IMR-90 (cell line): ENCODE data around the gene RER1. TPM values are rescaled to one million over a fixed set of nuclear protein-coding genes. Genes with fewer than 3 reads are reported as not detected.
A peak's percentile ranks its signal among the peaks of the same experiment; 100 is the strongest.

Experiments
- ATAC-seq: fragments of 200-7000 bp; cut with Tn5 transposase; 2 replicates; pipeline ENCODE4 v1.9.1; 2020; ENCODE audit warnings: low read depth, mild to moderate bottlenecking, moderate library complexity
- BruUV-seq: library from RNA; stranded (reverse); fragments of 400-500 nt; replicated peaks from 2 replicates; lab custom pipeline; 2021; lab: Mats Ljungman, UMichigan
- CTCF ChIA-PET: fragments of 300-600 bp; formaldehyde crosslinking; extraction: SDS; loops from one replicate; lab custom pipeline; 2021; ENCODE audit warnings: antibody characterized with exemption; lab: Yijun Ruan, JAX
- POLR2A ChIA-PET: fragments of 300-600 bp; sonication (Branson Sonifier 250); formaldehyde crosslinking; loops from one replicate; lab custom pipeline; 2022; ENCODE audit warnings: antibody characterized with exemption; ENCODE audit not compliant: unreplicated experiment; lab: Charles Lee
- DNase-seq: peaks from one replicate; pipeline ENCODE4 v3.0.0; 2013
- H2AFZ ChIP-seq: replicated peaks from 2 replicates; pipeline ENCODE3; 2013; ENCODE audit warnings: low read length, mild to moderate bottlenecking; ENCODE audit not compliant: poor library complexity
- H2AK5ac ChIP-seq: 2 replicates; pipeline ENCODE4 v1.6.1; 2013; ENCODE audit warnings: low read depth, low read length, inconsistent platforms
- H2AK9ac ChIP-seq: replicated peaks from 2 replicates; pipeline ENCODE3; 2013; ENCODE audit warnings: mild to moderate bottlenecking, low read depth, low read length, moderate library complexity; ENCODE audit not compliant: poor library complexity
- H2BK120ac ChIP-seq: 2 replicates; pipeline ENCODE4 v1.6.1; 2013; ENCODE audit warnings: low read depth, low read length, inconsistent platforms
- H2BK15ac ChIP-seq: 3 replicates; pipeline ENCODE4 v1.6.1; 2013; ENCODE audit warnings: low read depth, low read length, inconsistent platforms
- H2BK20ac ChIP-seq: 2 replicates; pipeline ENCODE4 v1.6.1; 2013; ENCODE audit warnings: low read depth, mild to moderate bottlenecking, inconsistent platforms, low read length, moderate library complexity
- H2BK5ac ChIP-seq: 2 replicates; pipeline ENCODE4 v1.6.1; 2013; ENCODE audit warnings: mild to moderate bottlenecking, low read depth, low read length, inconsistent platforms; ENCODE audit not compliant: poor library complexity, severe bottlenecking
- H3K14ac ChIP-seq: replicated peaks from 2 replicates; pipeline ENCODE4 v1.6.1; 2013; ENCODE audit warnings: low read depth, low read length, inconsistent platforms
- H3K18ac ChIP-seq: 2 replicates; pipeline ENCODE4 v1.6.1; 2013; ENCODE audit warnings: low read depth, low read length, control low read depth
- H3K23ac ChIP-seq: 2 replicates; pipeline ENCODE4 v1.6.1; 2013; ENCODE audit warnings: low read depth, low read length, inconsistent platforms
- H3K27ac ChIP-seq: 2 replicates; pipeline ENCODE4 v1.5.1; 2013; ENCODE audit warnings: mild to moderate bottlenecking, control low read depth, low read length; ENCODE audit not compliant: insufficient read depth
- H3K27me3 ChIP-seq: 2 replicates; pipeline ENCODE4 v1.6.1; 2013; ENCODE audit warnings: low read length; ENCODE audit not compliant: control insufficient read depth, insufficient read depth
- H3K36me3 ChIP-seq: 2 replicates; pipeline ENCODE4 v1.6.1; 2013; ENCODE audit warnings: low read length, mixed read lengths; ENCODE audit not compliant: control insufficient read depth, insufficient read depth
- H3K4ac ChIP-seq: 2 replicates; pipeline ENCODE4 v1.6.1; 2013; ENCODE audit warnings: low read depth, low read length, inconsistent platforms
- H3K4me1 ChIP-seq: 2 replicates; pipeline ENCODE4 v1.6.1; 2013; ENCODE audit warnings: low read length, mixed read lengths; ENCODE audit not compliant: control insufficient read depth, insufficient read depth
- H3K4me2 ChIP-seq: 2 replicates; pipeline ENCODE4 v1.6.1; 2013; ENCODE audit warnings: low read depth, mild to moderate bottlenecking, control low read depth, low read length, moderate library complexity
- H3K4me3 ChIP-seq: 2 replicates; pipeline ENCODE4 v1.5.1; 2013; ENCODE audit warnings: low read depth, mild to moderate bottlenecking, control low read depth, low read length, moderate library complexity; ENCODE audit not compliant: insufficient read depth
- H3K56ac ChIP-seq: 2 replicates; pipeline ENCODE4 v1.6.1; 2013; ENCODE audit warnings: low read length, inconsistent platforms; ENCODE audit not compliant: insufficient read depth; ENCODE audit errors: extremely low read depth
- H3K79me1 ChIP-seq, 2 experiments: 2 replicates each; pipeline ENCODE4 v1.6.1; 2013; ENCODE audit warnings: low read length in 2 of 2, inconsistent platforms in 1 of 2, low read depth in 1 of 2
- H3K9ac ChIP-seq: 2 replicates; pipeline ENCODE4 v1.6.1; 2013; ENCODE audit warnings: low read depth, low read length, control low read depth
- H3K9me1 ChIP-seq: 2 replicates; pipeline ENCODE4 v1.6.1; 2013; ENCODE audit warnings: low read length, inconsistent platforms; ENCODE audit not compliant: insufficient read depth
- H3K9me3 ChIP-seq: 2 replicates; pipeline ENCODE4 v1.6.1; 2013; ENCODE audit warnings: low read length; ENCODE audit not compliant: control insufficient read depth, insufficient read depth
- H4K20me1 ChIP-seq: 2 replicates; pipeline ENCODE4 v1.6.1; 2013; ENCODE audit warnings: low read length, inconsistent platforms; ENCODE audit not compliant: insufficient read depth
- H4K5ac ChIP-seq: 2 replicates; pipeline ENCODE4 v1.6.1; 2013; ENCODE audit warnings: mild to moderate bottlenecking, low read depth, low read length, control low read depth
- H4K8ac ChIP-seq, 2 experiments: 2 replicates each; pipeline ENCODE4 v1.6.1; 2013; ENCODE audit warnings: low read depth in 2 of 2, low read length in 2 of 2, control low read depth in 1 of 2, inconsistent platforms in 1 of 2
- H4K91ac ChIP-seq: 2 replicates; pipeline ENCODE4 v1.6.1; 2013; ENCODE audit warnings: low read depth, low read length, inconsistent platforms; ENCODE audit not compliant: insufficient read depth
- CEBPB ChIP-seq: IDR thresholded peaks from 2 replicates; pipeline ENCODE4 v1.6.1; 2012; ENCODE audit warnings: low read depth, low read length, improper control_type of control experiment
- MXI1 ChIP-seq: IDR thresholded peaks from 2 replicates; pipeline ENCODE4 v1.6.1; 2012; ENCODE audit warnings: low read depth, mild to moderate bottlenecking, low read length, moderate library complexity, borderline replicate concordance
- NFE2L2 ChIP-seq: fragments of 150-350 bp; IDR thresholded peaks from 2 replicates; pipeline ENCODE4 v1.6.1; 2016; ENCODE audit warnings: low read depth, mild to moderate bottlenecking, low read length
- RAD21 ChIP-seq: IDR thresholded peaks from 2 replicates; pipeline ENCODE4 v1.6.1; 2012; ENCODE audit warnings: low read length, improper control_type of control experiment
- RCOR1 ChIP-seq: IDR thresholded peaks from 2 replicates; pipeline ENCODE4 v1.6.1; 2012; ENCODE audit warnings: mild to moderate bottlenecking, low read length, improper control_type of control experiment; ENCODE audit not compliant: insufficient replicate concordance
- SMC3 ChIP-seq: fragments of 150-350 bp; IDR thresholded peaks from 2 replicates; pipeline ENCODE4 v1.6.1; 2016; ENCODE audit warnings: low read depth, mild to moderate bottlenecking, antibody characterized with exemption, low read length, moderate library complexity
- WGBS, 2 experiments: methylation state at CpG; one replicate each; pipeline versions ENCODE4 v1.1.5 to v1.1.7; 2013; ENCODE audit warnings: missing lambda C conversion rate in 2 of 2; ENCODE audit not compliant: insufficient read length in 1 of 2; ENCODE audit errors: extremely low coverage in 2 of 2; 5-methylcytosine and 5-hydroxymethylcytosine counted together
- dilution Hi-C: fragments of 300-500 bp; cut with HindIII; formaldehyde crosslinking; loops from one replicate; pipeline ENCODE4 v1.14.3; 2018; ENCODE audit warnings: low sequenced_read_pairs; ENCODE audit not compliant: unreplicated experiment
- in situ Hi-C: fragments of 300-500 bp; cut with MboI; formaldehyde crosslinking; loops from 3 replicates; pipeline ENCODE4 v1.14.3; 2019; ENCODE audit warnings: low sequenced_read_pairs, inconsistent platforms, mixed read lengths
- intact Hi-C: fragments of 100-400 bp; cut with micrococcal nuclease; formaldehyde crosslinking; loops from 2 replicates; pipeline ENCODE4 v1.10.0; 2022
- polyA plus RNA-seq, 3 experiments: library from polyadenylated mRNA; depleted of rRNA; stranded (reverse); fragments of >200 nt; gene quantifications; 2 replicates each; pipeline ENCODE4 v1.2.3, GENCODE V29; 2012; ENCODE audit warnings: low replicate concordance in 1 of 3
- total RNA-seq: library from RNA; depleted of rRNA; stranded (reverse); fragments of >200 nt; gene quantifications from 2 replicates; pipeline ENCODE4 v1.2.3, GENCODE V29; 2012
- TF ChIP-seq, protein P1 (sequence below): fragments of 150-350 bp; IDR thresholded peaks from 2 replicates; pipeline ENCODE4 v1.6.1; 2016; ENCODE audit warnings: low read depth, mild to moderate bottlenecking, low read length, moderate library complexity, borderline replicate concordance
- TF ChIP-seq, protein P2 (sequence below): conservative IDR thresholded peaks from 2 replicates; pipeline ENCODE4 v1.5.1; 2012; ENCODE audit warnings: mild to moderate bottlenecking, low read depth, low read length, improper control_type of control experiment

The RER1 gene
- total and polyA plus RNA-seq, 2 of the 4 experiments (the other 2 are of a cell fraction) = 47.1 to 240 TPM

DNA sequence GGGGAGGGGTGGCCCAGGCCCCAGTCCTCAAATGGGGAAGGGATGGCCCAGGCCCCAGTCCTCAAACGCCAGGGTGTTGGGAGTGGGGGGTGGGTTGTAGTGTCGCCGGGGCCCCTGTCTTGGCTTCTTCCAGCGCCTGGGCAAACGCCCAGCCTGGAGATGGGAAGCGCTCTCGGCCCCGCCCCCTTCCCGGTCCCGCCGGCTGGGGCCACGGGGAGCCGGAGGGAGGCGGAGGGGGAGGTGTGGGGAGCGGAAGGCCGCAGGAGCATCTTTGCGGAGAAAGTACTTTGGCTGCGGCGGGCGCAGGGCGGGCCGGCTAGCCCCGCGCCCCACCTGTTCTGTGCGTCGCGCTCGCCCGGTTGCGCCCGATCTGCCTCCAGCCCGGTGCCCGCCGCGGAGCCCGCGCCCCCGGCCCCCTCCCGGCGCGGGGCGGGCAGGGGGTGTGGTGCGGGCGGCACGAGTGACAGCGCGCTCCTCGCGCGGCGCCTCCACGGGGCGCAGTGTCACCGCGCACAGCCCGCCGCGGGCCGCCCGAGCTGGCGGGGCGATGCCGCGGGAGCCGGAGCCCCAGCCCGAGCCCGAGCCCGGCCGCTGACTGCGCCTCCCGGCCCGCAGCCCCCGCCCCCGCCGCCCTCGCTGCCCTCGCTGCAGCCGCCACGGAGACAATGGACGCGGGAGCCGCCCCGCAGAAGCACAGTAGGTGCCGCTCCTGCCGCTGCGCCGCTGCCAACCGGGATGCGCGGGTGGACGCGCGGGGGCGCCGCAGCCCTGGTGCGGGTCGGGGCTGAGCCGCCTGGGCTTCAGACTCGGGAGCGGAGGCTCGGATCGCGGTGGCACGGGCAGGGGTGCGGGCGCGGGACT, 51.9 kb downstream of the RER1 start:
- H3K36me3 ChIP-seq = no peaks in the 10 kb centered on the region
- H3K9me1 ChIP-seq = no peaks in the 10 kb centered on the region
- H3K27me3 ChIP-seq = peaks cover 40% of the 10 kb centered on the region
- no peak overlapping the region for H4K8ac ChIP-seq
- no peak overlapping the region for H3K23ac ChIP-seq
- H4K20me1 ChIP-seq = no peaks in the 10 kb centered on the region
- H2BK5ac ChIP-seq = no peak overlapping the region
- no peak overlapping the region for H2BK120ac ChIP-seq
- no TSS peak for BruUV-seq
- in situ Hi-C loops (loop anchor here (25.0 kb wide), 1 partner anchor 619 kb away; the partner anchor contains the start of gene PRDM16), intact Hi-C loops (no loop called here), dilution Hi-C loops (no loop called here)
- POLR2A ChIA-PET = no interaction called here
- no peaks in the 10 kb centered on the region for H3K9me3 ChIP-seq
- H2AK5ac ChIP-seq = no peak overlapping the region
- H2AFZ ChIP-seq = peak overlapping the region; percentile 79
- peak; percentile 43; the same call in 1 of the 2 replicates for ATAC-seq
- H3K14ac ChIP-seq = no peak overlapping the region
- TF ChIP-seq, protein P1, sequence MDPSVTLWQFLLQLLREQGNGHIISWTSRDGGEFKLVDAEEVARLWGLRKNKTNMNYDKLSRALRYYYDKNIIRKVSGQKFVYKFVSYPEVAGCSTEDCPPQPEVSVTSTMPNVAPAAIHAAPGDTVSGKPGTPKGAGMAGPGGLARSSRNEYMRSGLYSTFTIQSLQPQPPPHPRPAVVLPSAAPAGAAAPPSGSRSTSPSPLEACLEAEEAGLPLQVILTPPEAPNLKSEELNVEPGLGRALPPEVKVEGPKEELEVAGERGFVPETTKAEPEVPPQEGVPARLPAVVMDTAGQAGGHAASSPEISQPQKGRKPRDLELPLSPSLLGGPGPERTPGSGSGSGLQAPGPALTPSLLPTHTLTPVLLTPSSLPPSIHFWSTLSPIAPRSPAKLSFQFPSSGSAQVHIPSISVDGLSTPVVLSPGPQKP = no peak
- TF ChIP-seq CEBPB = no peak
- TF ChIP-seq SMC3 = peak; percentile 31; the same call in 1 of the 2 replicates
- TF ChIP-seq, protein P2, sequence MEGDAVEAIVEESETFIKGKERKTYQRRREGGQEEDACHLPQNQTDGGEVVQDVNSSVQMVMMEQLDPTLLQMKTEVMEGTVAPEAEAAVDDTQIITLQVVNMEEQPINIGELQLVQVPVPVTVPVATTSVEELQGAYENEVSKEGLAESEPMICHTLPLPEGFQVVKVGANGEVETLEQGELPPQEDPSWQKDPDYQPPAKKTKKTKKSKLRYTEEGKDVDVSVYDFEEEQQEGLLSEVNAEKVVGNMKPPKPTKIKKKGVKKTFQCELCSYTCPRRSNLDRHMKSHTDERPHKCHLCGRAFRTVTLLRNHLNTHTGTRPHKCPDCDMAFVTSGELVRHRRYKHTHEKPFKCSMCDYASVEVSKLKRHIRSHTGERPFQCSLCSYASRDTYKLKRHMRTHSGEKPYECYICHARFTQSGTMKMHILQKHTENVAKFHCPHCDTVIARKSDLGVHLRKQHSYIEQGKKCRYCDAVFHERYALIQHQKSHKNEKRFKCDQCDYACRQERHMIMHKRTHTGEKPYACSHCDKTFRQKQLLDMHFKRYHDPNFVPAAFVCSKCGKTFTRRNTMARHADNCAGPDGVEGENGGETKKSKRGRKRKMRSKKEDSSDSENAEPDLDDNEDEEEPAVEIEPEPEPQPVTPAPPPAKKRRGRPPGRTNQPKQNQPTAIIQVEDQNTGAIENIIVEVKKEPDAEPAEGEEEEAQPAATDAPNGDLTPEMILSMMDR = peak; percentile 41
- TF ChIP-seq NFE2L2 = no peak
- no peak for TF ChIP-seq RCOR1
- TF ChIP-seq RAD21 = peak; percentile 51
- no peak for TF ChIP-seq MXI1
- 1% methylated on average over 65 of the region's 107 CpGs; no CpG with 5 or more reads in 1 of the 2 experiments for WGBS, 2 experiments
- H3K9ac ChIP-seq = no peak overlapping the region
- no peak overlapping the region for H3K27ac ChIP-seq
- no peak overlapping the region for H4K91ac ChIP-seq
- H2BK20ac ChIP-seq = no peak overlapping the region
- no peak for DNase-seq
- peak overlapping the region; percentile 25; the same call in 1 of the 2 replicates for H3K4me3 ChIP-seq
- H3K18ac ChIP-seq = no peak overlapping the region
- no peak overlapping the region for H3K4me2 ChIP-seq
- CTCF ChIA-PET = no interaction called here
- no peaks in the 10 kb centered on the region for H3K79me1 ChIP-seq
- H3K56ac ChIP-seq = no peak overlapping the region
- H2AK9ac ChIP-seq = no peak overlapping the region
- no peak overlapping the region for H2BK15ac ChIP-seq
- no peak overlapping the region for H4K5ac ChIP-seq
- no peak overlapping the region for H3K4ac ChIP-seq
- H3K4me1 ChIP-seq = peaks cover 4% of the 10 kb centered on the region; the same call in 1 of the 2 replicates
